ENCODE measurements around the gene CNOT3.

DNA sequence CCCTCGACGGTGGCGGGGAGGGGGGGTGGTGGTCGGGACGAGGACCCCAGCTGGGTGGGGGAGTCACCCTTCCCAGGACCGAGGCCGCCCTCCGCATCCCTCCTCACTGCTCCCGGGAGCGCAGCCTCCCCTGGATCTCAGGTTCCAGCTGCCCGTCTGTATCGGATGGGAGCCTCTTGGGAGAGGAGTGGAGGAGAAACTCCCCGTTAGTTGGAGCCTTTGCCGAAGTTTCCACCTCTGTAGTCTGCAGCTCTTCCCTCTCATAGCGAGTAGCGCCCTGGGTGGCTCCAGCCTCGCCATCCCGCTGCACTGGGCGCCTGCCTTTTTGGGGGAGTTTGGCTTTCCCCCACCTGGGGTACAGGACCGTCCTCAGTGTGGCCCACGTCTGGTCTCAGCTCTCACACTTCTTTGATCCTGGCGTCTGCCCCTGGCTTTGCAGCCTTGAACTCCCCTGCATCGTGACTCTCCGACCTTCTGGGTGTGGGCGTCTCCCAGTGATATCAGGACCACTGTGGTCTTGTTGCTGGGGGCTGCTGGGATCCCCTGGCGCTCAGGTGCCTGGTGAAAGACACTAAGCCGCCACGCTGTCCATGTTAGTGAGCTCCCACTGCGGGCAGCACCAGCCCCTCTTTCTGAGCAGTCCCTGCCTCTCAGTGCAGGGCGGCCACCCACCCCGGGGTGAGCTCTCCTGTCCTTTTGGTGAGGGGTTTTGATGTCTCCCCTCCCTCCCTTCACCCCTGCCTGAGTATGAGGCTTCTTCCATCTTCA, 1.1 kb downstream of the CNOT3 start:
- TF ChIP-seq POLR2A (IDR thresholded peaks at IDR 0.05; ENCODE audit: low read depth, low read length) (no peak), TAF1 (IDR thresholded peaks at IDR 0.05; ENCODE audit: borderline replicate concordance, low read depth, low read length) (no peak), POLR2AphosphoS5 (IDR thresholded peaks at IDR 0.05; ENCODE audit: low read depth, low read length) (0 out of 2 replicates have a peak, but pooled peaks have one; percentile 4)
